Lung (tissue), 12 donors: Measurements from ENCODE around the gene RNF8. TPM values are rescaled to one million over a fixed set of nuclear protein-coding genes. Genes with fewer than 3 reads are reported as not detected.

ENCODE experiments used
- ATAC-seq: fragments of 200-7000 bp; cut with Tn5 transposase; one replicate; pipeline ENCODE4 v1.9.1; 2020; ENCODE audit warnings: moderate number of reproducible peaks; ENCODE audit not compliant: insufficient read depth, low FRiP score
- DNase-seq, 3 donors: peaks; one replicate each; pipeline ENCODE4 v3.0.0-alpha.2; 2013 to 2017
- H3K27ac ChIP-seq, 2 donors: one replicate each; pipeline ENCODE4 v1.5.1; 2013; ENCODE audit warnings: mild to moderate bottlenecking in 2 of 2, moderate library complexity in 2 of 2, control low read depth in 1 of 2, inconsistent platforms in 1 of 2, low read depth in 1 of 2, low read length in 1 of 2
- H3K27me3 ChIP-seq, 3 donors: one replicate each; pipeline ENCODE4 v1.5.1; 2013; ENCODE audit warnings: low read length in 2 of 3; ENCODE audit not compliant: control insufficient read depth in 3 of 3, insufficient read depth in 3 of 3
- H3K36me3 ChIP-seq, 4 donors: one replicate each; pipeline ENCODE4 v1.5.1; 2013; ENCODE audit warnings: low read length in 4 of 4, mild to moderate bottlenecking in 1 of 4, moderate library complexity in 1 of 4; ENCODE audit not compliant: control insufficient read depth in 4 of 4, insufficient read depth in 4 of 4
- H3K4me1 ChIP-seq, 5 donors: one replicate each; pipeline ENCODE4 v1.5.1; 2013; ENCODE audit warnings: low read length in 5 of 5, mild to moderate bottlenecking in 2 of 5, moderate library complexity in 1 of 5; ENCODE audit not compliant: control insufficient read depth in 5 of 5, insufficient read depth in 5 of 5
- H3K4me3 ChIP-seq: one replicate; pipeline ENCODE4 v1.5.1; 2013; ENCODE audit warnings: mild to moderate bottlenecking, control low read depth, moderate library complexity
- H3K9ac ChIP-seq, 2 donors: one replicate each; pipeline ENCODE4 v1.5.1; 2013; ENCODE audit warnings: low read length in 2 of 2, control low read depth in 1 of 2; ENCODE audit not compliant: insufficient read depth in 1 of 2
- H3K9me3 ChIP-seq, 4 donors: one replicate each; pipeline ENCODE4 v1.5.1; 2013; ENCODE audit warnings: low read length in 3 of 4, mild to moderate bottlenecking in 1 of 4, moderate library complexity in 1 of 4; ENCODE audit not compliant: control insufficient read depth in 4 of 4, insufficient read depth in 3 of 4
- WGBS, 2 donors: extraction: QIAGEN DNeasy Blood & Tissue Kit; methylation state at CpG; one replicate each; pipeline ENCODE4 v1.1.7; 2013; 5-methylcytosine and 5-hydroxymethylcytosine counted together
- polyA plus RNA-seq, 2 donors: library from polyadenylated mRNA; stranded (reverse); fragments of 200-250 nt; gene quantifications; one replicate each; pipeline ENCODE4 v1.2.1, GENCODE V29; 2013
- total RNA-seq, 2 donors: library from RNA; depleted of rRNA in 1 of 2; stranded (reverse); fragments of >200 nt in 1 of 2; gene quantifications; one replicate each; pipeline ENCODE4 v1.2.1, GENCODE V29; 2014 to 2021
- TF ChIP-seq, protein P1 (sequence below): IDR thresholded peaks from 2 replicates; pipeline ENCODE4 v1.5.1; 2012; ENCODE audit warnings: mild to moderate bottlenecking; ENCODE audit errors: control extremely low read depth, extremely low read depth
- donor health status: control.
- donor health status: control.
- donor health status: Bipolar disorder and iron deficiency.
- donor health status: healthy.
- donor health status: DM: yes; HTN: yes; CAD: no.

Gene RNF8
- total and polyA plus RNA-seq, 4 donors = 10.5 to 28.1 (median 12.7) TPM

DNA sequence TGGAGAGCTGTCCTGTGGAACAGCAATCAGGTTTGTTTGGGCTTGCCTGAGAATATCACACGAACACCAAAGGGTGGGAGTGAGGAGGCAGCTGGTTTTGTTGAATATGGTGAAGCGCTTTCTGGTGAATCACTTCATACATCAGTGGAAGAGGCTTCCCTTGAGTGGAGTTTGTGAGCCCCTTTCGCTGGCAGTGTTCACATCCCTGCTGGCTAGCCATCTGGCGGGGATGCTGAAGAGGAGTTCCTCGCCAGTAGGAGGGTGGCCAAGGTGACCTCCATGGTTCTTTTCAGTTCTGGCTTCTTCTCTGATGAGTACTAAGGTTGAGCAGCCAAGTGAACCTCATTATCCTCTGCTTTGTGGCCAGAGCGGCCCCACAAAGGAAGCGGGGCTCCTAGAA, 37.7 kb upstream of the RNF8 start:
- no peaks in the 10 kb centered on the region for H3K9me3 ChIP-seq
- H3K36me3 ChIP-seq = peaks cover 28 to 45% (median 32%) of the 10 kb centered on the region in 4 donors
- peaks cover 0 to 13% (median 2%) of the 10 kb centered on the region in 5 donors for H3K4me1 ChIP-seq
- DNase-seq (no peak), ATAC-seq (no peak)
- TF ChIP-seq, protein P1, sequence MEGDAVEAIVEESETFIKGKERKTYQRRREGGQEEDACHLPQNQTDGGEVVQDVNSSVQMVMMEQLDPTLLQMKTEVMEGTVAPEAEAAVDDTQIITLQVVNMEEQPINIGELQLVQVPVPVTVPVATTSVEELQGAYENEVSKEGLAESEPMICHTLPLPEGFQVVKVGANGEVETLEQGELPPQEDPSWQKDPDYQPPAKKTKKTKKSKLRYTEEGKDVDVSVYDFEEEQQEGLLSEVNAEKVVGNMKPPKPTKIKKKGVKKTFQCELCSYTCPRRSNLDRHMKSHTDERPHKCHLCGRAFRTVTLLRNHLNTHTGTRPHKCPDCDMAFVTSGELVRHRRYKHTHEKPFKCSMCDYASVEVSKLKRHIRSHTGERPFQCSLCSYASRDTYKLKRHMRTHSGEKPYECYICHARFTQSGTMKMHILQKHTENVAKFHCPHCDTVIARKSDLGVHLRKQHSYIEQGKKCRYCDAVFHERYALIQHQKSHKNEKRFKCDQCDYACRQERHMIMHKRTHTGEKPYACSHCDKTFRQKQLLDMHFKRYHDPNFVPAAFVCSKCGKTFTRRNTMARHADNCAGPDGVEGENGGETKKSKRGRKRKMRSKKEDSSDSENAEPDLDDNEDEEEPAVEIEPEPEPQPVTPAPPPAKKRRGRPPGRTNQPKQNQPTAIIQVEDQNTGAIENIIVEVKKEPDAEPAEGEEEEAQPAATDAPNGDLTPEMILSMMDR = no peak
- no peak overlapping the region for H3K4me3 ChIP-seq
- H3K27ac ChIP-seq = no peak overlapping the region
- H3K9ac ChIP-seq = no peak overlapping the region
- H3K27me3 ChIP-seq = no peaks in the 10 kb centered on the region
- 97 to 98% methylated on average over 7 of the region's 7 CpGs for WGBS, 2 donors

DNA sequence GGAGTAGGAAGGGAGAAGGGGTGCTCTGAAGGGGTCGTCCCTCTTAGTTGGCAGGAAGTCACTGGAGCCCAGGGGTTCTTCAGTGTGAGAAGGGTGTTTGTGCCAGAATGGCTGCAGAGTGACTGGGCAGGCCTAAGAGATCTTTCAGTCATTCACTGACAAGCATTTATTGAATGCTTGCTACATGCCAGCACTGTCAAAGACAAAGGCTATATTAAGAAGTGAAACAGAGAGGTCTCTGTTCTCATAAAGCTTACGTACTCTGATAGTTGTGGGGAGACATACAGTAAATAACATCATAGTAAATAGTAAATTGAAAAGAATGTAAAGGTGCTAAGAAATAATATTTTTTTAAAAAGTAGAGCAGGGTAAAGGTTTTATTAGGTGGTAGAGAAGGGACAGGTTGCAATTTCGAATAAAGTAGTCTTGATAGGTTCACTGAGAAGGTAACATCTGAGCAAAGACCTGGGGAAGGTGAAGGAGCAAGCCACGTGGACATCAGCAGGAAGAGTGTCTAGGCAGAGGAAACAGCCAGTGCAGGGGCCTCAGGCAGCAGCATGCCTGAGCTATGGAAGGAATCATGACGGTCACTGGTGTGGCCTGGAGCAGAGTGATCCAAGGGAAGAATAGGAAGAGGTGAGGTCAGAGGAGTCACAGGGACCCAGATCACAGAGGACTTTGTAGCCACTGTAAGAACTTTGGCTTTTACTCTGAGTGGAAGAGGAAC, 36.3 kb upstream of the RNF8 start:
- H3K4me3 ChIP-seq = no peak overlapping the region
- no peak overlapping the region for H3K9ac ChIP-seq
- no peaks in the 10 kb centered on the region for H3K9me3 ChIP-seq
- DNase-seq = no peak
- TF ChIP-seq, protein P1 = no peak
- H3K27ac ChIP-seq = no peak overlapping the region
- WGBS, 2 donors = 90 to 92% methylated on average over 5 of the region's 5 CpGs
- peaks cover 0 to 2% (median 0%) of the 10 kb centered on the region in 5 donors for H3K4me1 ChIP-seq
- peaks cover 28 to 52% (median 33%) of the 10 kb centered on the region in 4 donors for H3K36me3 ChIP-seq
- H3K27me3 ChIP-seq = no peaks in the 10 kb centered on the region
- ATAC-seq = no peak

DNA sequence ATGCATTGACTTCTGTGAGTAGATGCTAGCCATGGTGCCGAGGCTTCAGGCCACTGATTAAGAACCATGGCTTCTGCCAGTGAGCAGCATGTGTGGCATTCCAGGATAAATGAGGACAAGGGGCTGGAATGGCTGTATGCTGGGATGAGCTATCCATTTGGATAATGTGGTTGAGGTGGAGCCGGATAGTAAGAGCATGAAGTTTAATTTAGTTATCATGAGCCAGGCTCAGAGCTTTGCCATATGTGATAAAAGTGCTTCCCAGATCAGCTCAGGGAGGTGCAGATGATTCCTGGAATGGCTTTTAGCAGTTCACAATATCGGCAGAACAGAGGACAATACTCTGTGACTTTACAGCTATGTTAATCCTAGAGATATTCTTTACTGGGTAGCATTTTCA, 34.6 kb upstream of the RNF8 start:
- Histone ChIP-seq H3K36me3 (peaks cover 25 to 48% (median 28%) of the 10 kb centered on the region in 4 donors), H3K27ac (no peak overlapping the region)

More for the DNA sequence above, 34.6 kb upstream of the RNF8 start:
- no peaks in the 10 kb centered on the region for H3K27me3 ChIP-seq
- peaks cover 0 to 14% (median 4%) of the 10 kb centered on the region in 5 donors for H3K4me1 ChIP-seq
- DNase-seq (no peak), ATAC-seq (no peak)
- H3K4me3 ChIP-seq = no peak overlapping the region
- TF ChIP-seq, protein P1 = no peak
- H3K9ac ChIP-seq = no peak overlapping the region
- no peaks in the 10 kb centered on the region for H3K9me3 ChIP-seq
- 90 to 97% methylated on average over 3 of the region's 3 CpGs for WGBS, 2 donors
